Subcutaneous adipose tissue (tissue), 4 donors: ENCODE data around the gene SNX18. TPM values are rescaled to one million over a fixed set of nuclear protein-coding genes. Genes with fewer than 3 reads are reported as not detected.

Source experiments
- total RNA-seq, 4 donors: library from RNA; depleted of rRNA; stranded (reverse); fragments of >200 nt; gene quantifications; one replicate each; pipeline ENCODE4 v1.1.0, GENCODE V29; 2016
- TF ChIP-seq, protein P1 (sequence below): fragments of 450-650 bp; IDR thresholded peaks from one replicate; pipeline ENCODE4 v1.5.1; 2016; ENCODE audit warnings: low read depth, mild to moderate bottlenecking, control low read depth, antibody characterized with exemption, moderate library complexity

SNX18 gene
- total RNA-seq, 4 donors from 2014 or later = 26.7 to 54.6 (median 40.2) TPM

DNA sequence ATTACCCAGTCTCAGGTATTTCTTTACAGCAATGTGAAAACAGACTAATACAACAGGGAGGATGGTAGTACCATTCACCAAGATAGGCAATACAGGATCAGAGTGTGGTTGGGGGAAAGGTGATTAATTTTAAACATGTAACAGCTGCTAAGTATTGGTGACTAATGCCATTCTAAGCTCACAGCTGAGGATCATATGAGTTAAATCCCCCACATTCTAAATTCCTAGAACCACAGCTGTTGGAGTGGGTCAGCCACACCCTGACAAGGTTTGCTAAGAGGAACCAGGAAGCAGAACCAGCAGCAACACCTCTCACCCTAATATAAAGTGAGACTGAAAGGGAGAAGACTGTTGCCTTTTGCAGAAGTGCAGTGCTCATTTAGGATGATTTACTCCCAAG, 37.3 kb upstream of the SNX18 start:
- TF ChIP-seq, protein P1, sequence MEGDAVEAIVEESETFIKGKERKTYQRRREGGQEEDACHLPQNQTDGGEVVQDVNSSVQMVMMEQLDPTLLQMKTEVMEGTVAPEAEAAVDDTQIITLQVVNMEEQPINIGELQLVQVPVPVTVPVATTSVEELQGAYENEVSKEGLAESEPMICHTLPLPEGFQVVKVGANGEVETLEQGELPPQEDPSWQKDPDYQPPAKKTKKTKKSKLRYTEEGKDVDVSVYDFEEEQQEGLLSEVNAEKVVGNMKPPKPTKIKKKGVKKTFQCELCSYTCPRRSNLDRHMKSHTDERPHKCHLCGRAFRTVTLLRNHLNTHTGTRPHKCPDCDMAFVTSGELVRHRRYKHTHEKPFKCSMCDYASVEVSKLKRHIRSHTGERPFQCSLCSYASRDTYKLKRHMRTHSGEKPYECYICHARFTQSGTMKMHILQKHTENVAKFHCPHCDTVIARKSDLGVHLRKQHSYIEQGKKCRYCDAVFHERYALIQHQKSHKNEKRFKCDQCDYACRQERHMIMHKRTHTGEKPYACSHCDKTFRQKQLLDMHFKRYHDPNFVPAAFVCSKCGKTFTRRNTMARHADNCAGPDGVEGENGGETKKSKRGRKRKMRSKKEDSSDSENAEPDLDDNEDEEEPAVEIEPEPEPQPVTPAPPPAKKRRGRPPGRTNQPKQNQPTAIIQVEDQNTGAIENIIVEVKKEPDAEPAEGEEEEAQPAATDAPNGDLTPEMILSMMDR = no peak

DNA sequence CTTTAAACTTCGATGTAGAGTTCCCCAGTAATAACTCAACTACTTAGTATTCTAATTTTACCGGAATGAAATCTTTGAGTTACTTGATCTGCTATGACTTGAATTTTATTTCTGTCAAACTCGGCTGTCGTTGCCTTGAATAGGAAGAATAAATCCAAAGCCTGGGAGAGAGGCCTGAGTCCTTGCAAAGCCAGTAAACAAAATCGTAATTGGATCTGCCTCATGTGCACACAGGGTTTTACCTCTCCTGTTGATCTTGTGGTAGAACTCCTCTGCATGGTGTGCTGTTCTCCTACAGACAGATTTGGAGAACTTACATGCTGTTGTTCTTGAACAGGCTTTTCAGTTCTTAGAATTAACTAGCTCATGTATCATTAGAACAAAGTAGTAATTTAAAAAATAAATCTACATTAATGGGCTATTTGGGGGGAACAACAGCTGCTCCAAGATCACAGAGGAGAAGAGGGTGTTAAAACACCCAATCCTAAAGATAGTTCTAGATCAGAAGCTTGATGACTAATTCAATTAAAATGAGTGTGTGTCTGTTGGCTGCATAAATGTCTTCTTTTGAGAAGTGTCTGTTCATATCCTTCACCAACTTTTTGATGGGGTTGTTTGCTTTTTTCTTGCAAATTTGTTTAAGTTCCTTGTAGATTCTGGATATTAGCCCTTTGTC, 33.2 kb upstream of the SNX18 start:
- TF ChIP-seq, protein P1 = no peak

DNA sequence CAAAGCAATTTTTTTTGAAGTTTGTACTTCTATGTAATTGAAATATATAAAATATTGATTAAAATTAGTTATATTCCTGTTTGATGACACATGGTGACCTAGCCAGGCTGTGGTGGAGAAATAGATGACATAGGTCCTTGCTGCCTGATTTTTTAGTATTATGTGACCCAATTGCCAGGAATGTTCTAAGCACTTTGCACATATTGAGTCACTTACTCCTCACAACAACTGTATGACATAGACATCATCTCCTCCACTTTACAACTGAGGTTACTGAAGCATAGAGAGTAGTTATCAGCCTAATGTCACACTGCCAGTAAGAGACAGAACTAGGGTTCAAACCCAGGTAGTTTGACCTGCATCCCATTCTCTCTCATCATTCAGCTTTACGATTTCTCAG, 26.2 kb upstream of the SNX18 start:
- TF ChIP-seq, protein P1 = no peak

DNA sequence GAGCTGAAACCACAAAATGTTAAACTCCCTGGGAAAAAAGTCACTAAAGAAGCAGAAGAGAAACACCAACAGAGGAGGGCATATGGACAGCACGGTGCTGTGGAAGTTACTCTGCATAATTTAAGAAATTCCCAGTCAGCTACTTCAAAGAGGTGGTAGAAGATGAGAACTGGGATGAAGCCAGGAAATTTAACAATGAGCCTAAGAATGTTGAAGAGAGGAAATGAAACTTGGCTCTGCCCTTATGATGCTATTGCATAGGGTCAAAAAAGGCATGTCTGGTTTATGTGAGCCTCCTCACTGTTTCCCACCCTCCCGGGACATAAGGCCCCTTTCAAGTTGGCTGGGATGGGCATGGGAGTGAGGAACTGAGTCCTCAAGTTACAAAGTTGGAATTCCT, 25.4 kb upstream of the SNX18 start:
- TF ChIP-seq, protein P1 = no peak

DNA sequence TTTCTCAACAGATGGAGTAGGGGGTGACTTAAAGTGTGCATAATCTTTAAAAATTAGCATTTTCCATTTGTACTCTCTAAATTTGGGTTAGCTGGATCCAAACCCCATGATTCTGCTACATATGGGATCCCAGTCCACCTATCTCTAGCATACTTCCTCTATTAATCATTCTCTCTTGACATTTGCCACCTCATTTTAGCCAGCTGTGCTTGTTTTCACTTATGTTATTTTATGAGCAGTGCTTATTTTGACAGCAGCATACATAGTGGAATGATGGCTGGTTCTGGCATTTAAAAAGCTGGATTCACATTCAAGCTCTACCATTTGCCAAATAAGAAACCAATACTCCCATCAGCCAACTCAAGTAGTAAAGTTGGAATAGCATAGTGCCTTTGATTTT, 22.5 kb upstream of the SNX18 start:
- TF ChIP-seq, protein P1 = no peak

DNA sequence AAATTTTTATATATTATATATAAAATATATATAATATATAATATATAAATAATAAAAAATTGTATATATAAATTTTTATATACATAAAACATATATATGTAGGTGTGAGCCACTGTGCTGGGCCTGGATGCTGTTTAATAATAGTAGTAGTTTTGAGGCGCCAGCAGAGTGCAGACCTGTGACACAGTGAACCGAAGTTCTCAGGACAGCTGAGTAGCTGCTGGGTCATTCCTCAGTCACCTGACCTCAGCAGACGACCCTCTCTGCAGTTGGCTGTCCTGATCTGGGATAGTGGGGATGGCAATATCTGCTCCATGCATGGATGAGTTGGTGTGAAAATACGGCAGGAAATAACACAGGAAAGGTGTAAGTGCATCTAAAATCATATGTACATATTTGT, 3.3 kb upstream of the SNX18 start:
- TF ChIP-seq, protein P1 = no peak

DNA sequence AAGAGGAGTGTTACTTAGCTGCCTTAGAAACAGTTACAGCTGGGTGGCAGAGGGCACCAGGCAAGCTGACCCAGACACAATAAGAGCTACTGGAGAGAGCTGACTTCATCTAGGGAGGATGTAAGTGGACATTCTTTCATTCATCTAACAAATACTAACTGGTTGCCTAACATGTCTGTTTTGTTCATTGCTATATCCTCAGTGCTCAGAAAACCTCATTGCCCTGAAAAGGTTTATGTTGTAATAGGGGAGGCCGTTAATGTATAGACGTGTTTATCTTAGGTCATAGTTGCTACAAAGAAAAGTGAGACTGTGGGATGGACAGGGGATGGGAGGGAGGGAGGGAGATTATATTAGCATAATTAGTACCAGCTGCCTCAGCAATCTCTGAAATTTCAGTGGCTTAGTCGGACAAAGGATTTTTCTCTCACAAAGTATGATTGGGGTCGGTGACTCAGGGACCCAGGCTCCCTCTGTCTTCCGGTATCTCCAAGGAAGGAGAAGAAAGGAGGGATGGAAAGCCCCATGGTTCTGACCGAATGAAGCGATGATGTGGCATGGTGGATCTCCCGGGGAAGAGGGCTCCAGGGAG, 2.6 kb upstream of the SNX18 start:
- TF ChIP-seq, protein P1 = no peak
